Inflammatory macrophage (primary cell): ENCODE data around the gene MAGEB3.

ENCODE experiments used
- DNase-seq, 2 donors: peaks; one replicate each; pipeline ENCODE4 v3.0.0-alpha.2; 2020 to 2022

MAGEB3 gene

GRCh38 chrX:30282527-30282926 is 52.1 kb downstream of the MAGEB3 start:
- no peak for DNase-seq

GRCh38 chrX:30283456-30284200 is 53.2 kb downstream of the MAGEB3 start:
- peak; percentile 32 to 43 for DNase-seq
